NCI-H748 (cell line): Measurements from ENCODE around the gene MXD4.
A peak's percentile ranks its signal among the peaks of the same experiment; 100 is the strongest.

Experiments
- DNase-seq: peaks from one replicate; lab custom pipeline; 2025; ENCODE audit not compliant: unreplicated experiment; lab: John Stamatoyannopoulos, UW

The MXD4 gene

DNA sequence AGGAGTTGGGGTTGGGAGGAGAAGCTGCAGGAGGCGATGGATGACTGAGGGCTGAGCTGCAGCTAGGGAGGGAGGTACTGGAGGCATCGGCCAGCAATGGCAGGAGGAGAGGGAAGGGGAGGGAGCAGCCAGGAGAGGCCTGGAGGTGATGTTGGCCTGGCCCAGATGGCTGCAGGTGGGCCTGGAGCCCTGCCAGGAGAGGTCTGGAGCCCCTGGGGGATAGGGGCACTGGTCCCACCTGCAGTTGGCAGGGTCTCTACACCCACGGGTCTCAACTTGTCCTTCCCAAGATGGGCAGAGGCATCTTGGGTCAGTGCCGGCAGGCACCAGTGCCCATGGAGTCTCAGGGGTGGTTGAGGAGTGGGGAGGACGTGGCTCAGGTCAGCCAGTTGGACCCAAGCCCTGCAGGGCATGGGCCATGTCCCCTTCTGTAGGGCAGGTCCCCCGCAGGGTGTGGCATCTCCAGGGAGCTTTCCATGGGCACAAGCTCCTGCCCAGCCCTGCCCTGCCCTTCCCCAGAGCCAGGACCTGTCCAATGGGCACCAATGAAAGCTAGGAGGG lies 2.7 kb upstream of the MXD4 start:
- DNase-seq: no peak

DNA sequence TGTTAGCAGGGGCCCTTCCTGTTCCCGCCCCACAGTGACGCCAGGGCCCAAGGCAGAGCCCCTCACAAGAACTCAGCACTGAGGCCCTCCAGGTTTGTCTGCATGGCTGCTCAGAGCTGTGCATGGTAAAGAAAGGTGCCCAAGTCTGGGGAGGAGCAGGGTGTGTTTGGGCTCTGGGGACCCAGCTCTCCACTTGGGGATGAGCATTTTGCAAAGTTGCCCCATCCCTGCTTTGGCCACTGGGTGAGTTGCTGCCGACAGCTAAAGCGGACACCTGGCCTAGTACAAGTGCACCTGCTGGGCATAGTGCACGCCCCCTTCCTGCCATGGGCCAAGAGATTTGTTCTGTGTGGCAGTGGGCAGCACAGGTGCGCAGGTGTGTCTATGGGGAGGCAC lies 2.0 kb upstream of the MXD4 start:
- DNase-seq: peak; percentile 29

DNA sequence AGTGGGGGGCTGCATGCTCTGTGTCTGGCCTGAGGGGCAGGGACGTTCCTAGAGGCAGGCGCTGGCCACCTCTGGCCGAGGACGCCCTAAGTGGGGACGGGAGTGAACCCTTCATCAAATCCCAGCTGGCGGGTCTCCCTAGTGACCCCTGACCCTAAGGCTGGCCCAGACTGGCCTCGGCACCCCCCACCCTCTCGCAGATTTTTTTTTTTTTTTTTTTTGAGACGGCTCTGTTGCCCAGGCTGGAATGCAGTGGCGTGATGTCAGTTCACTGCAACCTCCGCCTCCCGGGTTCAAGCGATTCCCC lies 988 bp upstream of the MXD4 start:
- DNase-seq: no peak

DNA sequence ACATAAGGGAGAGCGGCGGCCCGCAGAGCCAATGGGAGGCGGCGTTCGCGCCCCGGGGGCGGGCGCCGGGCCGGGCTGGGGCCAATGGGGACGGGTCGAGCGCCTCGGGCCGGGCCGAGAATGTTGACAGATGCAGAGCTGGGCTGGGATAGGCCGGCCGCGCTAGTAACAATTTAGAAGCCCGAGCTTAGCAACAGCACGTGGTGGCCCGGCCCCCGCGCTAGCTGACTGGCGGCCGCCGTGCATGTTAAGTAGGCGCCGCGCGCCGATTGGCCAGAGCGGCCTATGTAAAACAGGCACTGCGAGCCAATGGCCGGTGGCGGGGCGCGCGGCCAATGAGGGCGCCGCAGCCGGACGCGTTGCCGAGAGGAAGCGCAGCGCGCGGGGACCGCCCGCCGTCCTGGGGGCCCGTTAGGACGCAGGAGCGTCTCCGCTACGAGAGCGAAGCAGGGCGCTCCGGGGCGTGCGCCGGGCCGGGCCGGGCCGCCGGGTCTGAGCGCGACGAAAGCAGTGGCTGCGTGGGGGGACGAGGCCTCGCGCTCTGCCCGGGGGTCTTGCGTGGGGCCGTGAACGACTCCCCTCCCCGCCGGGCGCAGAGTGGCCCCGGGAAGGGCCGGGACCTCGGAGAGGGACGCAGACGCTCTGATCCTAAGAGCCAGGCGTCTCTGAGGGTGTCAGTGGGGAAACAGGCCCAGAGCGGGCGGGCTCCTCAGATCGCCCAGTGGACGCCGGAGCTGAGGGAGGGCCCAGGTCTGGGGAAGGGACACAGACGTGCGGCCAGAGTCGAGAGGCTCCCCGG lies 435 bp upstream of the MXD4 start:
- DNase-seq: peak; percentile 94

DNA sequence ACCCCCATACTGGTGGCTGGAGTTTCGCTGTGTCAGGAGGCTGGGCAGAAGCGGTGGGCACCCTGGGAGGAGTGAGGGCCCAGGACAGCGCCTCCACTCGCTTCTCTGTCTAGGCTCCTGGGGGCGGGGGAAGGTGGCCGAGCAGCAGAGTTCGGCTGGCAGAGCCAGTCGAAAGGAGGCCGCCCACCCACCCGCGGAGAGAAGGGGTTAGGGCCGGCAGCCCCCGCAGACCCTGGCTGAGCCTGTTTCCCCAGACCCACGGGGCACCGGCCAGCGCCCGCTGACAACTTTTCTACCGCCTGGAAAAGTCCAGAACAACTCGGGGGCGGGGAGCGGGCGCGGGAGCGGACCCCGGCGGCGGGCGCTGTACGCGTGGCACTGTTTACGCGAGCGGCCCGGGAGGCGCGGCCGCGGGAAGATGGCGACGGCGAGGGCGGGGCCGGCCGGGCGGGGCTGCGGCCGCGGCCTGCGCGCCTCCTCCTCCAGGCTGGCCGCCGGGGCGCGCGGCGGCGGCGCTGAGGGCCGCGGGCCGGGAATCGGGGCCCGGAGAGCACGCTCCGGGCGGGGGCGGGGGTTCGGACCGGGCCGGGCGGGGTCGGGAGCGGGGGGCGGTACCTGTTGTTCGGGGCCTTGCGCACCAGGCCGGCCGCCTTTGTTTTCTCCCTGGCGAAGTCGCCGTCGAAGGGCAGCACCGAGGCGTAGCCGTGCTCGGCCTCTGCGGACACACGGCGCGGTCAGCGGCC lies 628 bp downstream of the MXD4 start:
- peak; percentile 26 for DNase-seq

DNA sequence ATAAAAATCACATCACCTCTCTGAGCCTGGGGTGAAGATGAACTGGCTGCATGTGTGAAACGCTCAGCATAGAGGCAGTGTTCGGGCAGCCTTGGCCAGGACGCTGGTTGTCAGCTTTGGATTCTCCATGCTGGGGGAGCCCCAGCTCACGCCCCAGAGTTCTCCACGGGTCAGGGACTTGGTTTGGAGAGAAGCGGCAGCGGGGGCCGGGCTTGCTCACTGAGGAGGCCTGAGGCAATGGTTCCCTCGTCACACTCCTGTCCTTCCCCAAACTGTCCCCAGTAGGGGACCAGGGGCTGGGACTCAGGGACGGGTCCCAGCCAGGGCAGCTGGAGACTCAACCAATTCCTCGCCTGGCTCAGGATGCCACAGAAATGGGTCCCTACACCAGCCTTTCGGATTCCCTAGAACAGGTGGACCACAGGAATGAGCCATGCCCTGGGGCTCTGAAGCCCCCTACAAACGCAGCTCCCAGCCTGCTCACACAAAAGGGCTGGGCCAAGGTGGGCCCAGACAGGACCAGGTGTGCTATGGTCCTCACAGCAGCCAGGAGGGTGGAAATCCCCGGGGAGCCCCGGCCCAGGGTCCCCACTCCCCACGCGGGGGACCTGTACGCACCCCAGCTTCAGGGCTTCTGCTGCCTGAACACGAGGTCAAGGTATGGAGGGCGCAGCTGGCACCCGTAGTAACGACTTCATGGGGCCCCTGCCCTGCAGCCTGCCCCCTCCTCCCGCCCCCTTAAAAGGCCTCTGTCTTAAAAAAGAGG lies 1.4 kb downstream of the MXD4 start:
- DNase-seq: no peak

DNA sequence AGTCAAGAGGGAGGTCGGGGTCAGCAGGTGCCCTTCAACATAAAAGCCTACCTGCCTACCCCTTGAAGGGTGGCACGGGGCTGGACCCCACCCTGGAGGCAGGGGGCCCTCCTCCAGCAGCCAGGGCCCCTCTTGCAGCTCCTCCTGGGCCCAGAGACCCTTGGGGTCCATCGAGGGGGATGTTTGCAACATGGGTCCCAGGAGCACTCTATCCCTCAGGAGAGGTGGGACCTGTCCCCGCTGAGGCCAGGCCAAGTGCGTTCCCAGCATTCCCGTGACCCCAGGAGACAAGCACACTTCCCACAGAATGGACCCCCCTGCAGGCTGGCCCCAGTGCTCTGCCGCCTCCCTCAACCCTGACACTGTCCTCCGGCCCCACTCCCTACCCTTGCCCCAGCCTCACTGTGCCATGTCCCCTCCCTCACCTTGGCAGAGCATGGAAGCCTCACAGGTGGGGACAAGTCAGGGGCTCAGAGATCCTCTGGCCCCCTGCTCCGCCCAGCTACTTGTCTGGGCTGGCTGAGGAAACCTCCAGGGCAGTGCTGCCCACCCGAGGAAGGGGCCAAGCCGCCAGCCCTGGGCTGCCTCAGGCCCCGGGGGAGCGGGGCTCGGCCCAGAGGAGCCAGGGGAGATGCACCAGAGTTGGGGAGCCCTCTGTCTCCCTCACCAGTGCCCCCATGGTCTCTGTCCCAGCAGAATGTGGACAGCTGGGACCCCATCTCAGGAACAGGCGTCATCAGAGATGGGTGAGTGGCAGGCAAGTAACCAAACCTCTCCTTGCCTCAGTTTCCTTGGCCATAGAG lies 2.2 kb downstream of the MXD4 start:
- DNase-seq: no peak

DNA sequence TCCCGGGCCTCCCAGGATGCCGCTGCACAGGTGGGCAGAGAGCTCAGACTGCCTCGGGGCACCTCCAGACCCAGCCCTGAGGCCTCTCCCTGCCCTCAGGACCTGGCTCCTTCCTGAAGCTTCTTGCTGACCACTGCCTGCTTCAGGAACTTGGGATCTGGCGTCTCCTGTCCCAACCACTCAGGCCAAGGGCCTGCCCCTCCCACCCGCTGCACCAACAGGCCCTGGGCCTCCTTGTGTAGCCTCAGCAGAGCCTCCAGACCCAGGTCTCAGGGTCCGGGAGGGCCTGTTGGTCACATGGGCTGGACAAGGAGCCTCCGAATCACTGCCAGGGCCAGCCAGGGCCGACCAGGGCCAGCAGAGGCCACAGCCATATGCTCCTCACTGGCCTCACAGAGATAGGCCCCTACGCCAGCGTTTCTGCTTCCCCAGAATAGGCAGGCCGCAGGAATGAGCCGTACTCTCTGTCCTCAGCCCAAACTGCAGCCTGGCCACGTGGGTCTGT lies 2.8 kb downstream of the MXD4 start:
- no peak for DNase-seq

DNA sequence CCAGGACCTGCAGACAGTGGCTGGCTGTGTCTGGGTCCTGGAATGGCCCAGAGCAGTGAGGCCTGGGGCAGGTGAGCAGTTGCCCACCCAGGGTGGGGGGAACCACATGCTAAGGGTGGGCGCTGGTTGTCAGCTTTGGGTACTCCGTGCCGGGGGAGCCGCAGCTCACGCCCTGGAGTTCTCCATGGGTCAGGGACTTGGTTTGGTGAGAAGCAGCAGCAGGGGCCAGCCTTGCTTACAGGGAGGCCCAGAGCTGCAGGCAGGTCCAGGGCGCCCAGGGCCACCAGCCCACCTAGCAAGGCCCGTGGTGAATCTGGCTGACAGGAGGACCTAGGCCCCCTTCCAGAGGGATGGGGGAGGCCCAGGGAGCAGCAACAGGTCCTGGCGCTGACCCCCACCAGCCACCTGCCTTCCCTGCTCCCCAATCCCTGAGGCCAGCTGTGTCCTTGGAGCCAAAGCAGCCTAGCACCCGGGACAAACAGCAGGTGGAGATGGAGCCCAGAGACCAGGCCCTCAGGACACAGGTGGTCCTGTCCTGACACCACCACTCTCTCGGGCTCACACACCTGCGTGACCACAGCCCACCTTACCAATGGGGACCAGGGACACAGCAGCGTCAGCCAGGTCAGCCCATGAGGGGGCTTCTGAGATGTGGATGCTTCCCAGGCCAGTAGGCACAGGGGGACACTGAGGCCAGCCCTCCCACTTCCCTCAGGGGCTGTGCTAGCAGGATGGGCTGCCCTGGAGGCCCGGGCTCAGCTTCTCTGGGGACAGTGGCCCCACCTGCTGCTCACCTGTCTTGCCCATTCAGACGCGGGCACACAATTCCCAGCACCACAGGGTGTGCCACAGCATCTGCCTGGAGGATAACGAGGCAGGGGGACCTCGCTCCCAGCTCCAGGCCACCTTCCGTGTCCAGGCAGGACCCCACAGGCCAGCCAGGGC lies 3.5 kb downstream of the MXD4 start:
- DNase-seq: no peak

DNA sequence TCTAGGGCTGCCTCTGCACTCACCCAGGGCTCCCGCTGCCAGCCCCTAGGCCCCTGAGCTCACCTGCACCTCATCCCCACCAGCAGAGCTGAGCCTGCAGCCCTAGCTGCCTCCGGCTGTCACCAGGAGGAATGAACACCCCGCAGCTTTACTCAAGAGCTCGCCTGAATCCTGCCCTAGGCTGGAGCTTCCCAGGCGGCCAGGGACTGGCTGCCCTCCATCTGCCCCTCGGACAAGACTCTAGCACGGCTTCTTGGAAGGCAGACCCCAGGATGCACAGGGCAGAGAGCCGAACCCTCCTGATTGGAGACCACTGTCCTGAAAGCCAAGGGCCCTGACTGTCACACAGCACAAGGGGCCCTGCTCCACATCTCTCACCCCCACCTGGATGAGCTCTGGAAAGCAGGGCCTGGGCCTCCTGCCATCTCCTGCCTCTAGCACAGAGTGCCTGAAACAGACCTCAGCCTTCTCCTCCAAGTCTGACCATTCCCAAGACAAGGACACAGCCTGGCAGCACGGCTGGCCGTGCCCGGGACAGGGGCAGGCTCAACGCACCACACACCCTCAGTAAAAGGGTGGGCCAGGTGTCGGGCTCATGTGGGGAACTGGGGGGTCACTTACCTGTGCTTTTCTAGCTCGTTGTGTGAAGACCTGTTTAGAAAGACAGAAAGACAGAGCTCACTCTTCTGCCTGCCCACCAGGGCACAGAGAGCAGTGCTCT lies 4.4 kb downstream of the MXD4 start:
- DNase-seq: no peak

DNA sequence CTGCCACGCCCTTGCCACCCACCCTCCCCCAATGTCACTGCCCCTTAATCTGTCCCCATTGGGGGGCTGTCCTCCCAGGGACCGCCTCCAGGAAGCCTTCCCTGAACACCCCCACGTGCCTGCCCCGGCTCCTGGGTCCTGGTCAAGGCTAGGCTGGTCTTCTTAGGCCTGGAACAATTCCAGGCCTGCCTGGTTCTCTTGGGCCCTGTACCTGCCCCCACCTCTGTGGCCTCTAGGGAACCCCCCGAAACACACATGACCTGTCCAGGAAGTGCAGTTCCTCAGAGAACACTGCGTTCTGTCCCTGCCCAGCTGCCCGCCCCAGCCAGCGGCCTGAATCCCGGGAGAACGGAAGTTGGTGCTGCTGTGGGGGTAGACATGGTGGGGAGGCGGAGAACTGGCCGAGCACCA lies 5.1 kb downstream of the MXD4 start:
- DNase-seq: no peak

DNA sequence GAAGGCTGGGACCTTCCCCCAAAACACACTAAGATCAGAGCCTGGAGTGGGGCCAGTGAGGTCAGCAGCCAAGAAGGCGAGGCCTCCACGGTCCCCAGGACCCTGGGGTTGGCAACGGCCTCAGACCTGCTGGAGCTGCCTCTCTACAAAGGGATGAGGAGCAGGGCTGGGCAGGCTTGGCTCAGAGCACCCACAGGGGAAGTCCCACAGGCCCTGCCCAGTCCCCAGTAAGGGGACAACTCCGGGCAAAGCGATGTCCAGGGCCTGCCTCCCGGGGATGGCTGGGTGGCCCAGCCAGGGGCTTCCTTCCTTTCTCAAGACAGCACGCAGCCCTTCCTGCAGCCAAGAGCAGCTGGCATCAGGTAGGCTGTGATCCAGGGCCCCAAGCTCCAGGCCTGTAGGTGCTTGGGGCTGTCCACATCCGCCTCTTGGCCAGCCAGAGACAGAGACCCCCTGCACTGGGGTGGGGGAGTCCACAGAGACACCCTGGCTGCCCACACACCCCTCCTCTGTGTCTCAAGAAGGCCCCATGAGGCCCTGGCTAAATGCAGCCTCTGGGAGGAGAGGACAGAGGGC lies 5.7 kb downstream of the MXD4 start:
- no peak for DNase-seq

DNA sequence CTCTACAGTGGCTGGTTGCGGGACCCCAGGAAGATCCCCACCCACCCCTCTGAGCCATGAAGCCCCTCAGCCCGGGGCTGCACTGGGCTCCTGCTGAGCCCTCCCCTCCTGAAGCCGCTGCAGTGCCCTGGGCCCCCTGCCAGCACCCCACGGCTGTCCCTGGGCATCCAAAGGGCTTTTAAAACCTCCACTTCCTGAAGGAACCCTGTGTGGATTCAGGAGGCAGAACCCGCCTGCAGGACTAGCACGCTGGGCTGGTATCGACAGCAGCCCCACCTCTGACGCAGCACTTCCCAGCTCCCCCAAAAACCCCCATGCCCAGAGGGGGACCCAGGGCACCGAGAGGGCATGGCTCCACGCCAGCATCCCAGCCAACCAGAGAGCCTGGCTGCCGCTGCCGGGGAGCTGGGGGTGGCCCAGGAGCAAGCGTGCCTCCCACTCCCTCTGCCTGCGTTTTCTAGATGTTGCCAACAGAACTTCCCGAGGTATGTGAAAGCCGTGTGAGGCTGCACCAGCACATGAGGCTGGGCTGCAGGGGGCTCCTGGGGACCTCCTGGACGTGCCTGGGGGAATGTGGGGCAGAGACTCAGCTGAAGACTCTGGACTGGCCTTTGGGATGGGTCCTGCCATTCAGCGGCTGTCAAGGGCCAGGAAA lies 6.3 kb downstream of the MXD4 start:
- DNase-seq: no peak

DNA sequence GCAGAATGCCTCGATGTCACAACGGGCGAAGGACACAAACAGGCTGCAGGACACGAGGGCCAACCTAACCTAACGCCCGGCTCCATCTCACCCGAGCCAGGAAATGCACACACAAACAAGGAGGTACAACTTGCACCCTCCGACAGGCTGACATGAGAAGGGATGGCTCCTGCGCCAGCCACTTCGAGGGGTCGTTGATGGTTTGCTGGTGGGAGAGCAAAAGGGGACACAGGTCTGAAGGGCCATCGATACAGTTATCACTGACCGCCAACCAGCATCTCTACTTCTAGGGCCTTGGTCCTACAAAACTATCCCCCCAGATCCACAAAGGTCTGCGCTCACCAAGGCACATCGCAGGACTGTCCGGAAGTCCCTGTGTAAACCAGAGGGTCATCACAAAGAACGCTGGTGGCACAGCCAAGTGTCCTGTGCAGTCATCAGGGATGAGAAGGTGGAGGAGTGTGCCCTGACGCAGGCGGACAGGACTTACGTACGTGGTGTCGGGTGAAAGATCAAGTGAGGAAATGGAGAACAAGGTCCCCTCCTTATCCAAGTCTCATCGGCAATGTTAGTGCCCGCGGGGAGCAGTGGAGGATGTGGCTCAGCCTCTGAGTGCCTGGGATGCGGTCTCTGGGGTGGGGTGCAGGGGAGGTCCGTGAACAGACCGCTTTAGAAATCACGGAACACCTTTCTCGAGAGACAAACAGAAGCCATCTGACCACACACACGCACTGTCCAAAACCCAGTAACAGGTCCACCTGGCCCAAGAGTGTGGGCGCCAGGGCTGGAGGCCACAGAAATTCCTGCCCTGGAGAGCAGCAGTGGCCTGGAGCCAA lies 7.0 kb downstream of the MXD4 start:
- no peak for DNase-seq

DNA sequence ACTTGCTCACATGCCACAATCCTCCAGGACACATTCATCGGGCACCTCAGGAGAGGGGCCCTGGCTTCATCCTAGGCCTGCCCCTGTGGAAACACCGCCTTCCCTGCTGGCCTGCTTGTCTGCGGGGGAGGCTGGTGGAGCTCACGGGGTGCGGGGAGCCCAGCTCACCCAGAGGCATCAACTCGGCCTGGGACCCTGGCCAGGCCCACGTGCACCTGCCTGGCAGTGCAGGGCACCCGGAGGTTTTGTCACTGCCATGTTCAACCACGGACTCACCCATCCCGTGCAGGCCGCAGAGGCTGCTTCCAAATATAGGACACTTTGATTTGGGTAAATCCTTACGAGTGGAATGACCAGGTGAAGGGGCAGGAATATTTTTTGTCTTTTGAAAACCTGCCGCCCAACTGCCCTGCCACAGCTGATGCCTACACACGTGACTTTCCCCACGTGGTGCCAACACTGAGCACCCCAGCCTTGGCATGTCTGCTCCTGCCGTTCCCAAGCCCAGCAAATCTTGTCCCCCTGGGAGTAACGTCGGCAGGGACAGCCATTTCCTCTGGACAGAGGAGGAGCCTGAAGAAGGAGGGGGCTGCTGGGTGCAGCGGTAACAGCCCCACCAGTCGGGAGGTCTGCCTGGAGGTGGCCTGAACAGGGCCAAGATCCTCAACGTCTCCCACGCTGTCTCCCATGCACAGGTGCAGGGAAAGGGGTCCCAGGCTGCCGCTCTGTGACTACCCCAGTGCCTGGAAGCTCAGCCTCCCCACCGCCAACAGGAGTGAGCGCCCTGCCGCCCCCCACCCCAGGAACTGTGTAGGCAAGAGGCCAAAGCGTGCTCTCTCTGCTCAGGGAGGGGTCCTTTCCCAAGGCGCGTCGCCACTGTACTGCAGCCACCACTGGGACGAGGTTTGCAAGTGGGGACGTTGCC lies 8.5 kb downstream of the MXD4 start:
- no peak for DNase-seq

DNA sequence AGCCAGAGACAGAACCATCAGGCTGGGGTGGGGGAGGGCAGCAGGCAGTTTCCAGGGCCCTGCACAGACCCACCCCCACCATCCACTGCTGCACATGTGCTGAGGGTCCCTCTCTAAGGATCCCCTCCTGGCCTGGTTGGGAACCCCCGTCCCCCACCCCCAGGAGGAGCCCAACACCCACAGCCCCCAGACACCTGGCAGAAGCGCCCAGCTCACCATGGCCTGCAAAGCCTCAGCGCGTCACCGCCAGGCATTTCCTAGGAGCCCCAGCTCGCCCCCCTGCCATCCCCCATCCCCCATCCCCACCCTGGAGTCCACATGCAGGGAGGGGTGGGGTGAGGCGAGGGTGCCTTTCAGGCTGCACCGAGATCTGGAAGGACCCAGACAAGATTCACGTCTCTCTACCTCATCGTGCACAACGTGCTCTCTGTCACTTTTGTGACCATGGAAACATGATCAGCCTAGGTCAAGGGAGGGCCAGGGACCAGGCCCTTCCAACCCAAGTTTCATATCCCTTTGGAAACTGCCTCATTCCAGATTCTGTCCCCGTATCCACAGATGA lies 9.3 kb downstream of the MXD4 start:
- no peak for DNase-seq
